ENCODE results near the gene PPP1R7.

GRCh38 chr2:241122376-241123002 is 27.8 kb upstream of the PPP1R7 start:
- TF ChIP-seq BCL6B (tag by site-specific recombination; IDR thresholded peaks at IDR 0.05) (no peak), ZNF660 (tag by site-specific recombination; IDR thresholded peaks at IDR 0.05) (no peak)
- TF ChIP-seq, protein P1, sequence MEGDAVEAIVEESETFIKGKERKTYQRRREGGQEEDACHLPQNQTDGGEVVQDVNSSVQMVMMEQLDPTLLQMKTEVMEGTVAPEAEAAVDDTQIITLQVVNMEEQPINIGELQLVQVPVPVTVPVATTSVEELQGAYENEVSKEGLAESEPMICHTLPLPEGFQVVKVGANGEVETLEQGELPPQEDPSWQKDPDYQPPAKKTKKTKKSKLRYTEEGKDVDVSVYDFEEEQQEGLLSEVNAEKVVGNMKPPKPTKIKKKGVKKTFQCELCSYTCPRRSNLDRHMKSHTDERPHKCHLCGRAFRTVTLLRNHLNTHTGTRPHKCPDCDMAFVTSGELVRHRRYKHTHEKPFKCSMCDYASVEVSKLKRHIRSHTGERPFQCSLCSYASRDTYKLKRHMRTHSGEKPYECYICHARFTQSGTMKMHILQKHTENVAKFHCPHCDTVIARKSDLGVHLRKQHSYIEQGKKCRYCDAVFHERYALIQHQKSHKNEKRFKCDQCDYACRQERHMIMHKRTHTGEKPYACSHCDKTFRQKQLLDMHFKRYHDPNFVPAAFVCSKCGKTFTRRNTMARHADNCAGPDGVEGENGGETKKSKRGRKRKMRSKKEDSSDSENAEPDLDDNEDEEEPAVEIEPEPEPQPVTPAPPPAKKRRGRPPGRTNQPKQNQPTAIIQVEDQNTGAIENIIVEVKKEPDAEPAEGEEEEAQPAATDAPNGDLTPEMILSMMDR (tag by site-specific recombination; IDR thresholded peaks at IDR 0.05) = no peak
- TF ChIP-seq, protein P2, sequence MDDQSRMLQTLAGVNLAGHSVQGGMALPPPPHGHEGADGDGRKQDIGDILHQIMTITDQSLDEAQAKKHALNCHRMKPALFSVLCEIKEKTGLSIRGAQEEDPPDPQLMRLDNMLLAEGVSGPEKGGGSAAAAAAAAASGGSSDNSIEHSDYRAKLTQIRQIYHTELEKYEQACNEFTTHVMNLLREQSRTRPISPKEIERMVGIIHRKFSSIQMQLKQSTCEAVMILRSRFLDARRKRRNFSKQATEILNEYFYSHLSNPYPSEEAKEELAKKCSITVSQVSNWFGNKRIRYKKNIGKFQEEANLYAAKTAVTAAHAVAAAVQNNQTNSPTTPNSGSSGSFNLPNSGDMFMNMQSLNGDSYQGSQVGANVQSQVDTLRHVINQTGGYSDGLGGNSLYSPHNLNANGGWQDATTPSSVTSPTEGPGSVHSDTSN (CRISPR knock-in tag; IDR thresholded peaks at IDR 0.05) = no peak
